Measurements from ENCODE around the gene THADA. TPM values are rescaled to one million over a fixed set of nuclear protein-coding genes. Genes with fewer than 3 reads are reported as not detected.

THADA gene
- total RNA-seq, 1 experiment from 2014 or later = 27.5 TPM

DNA sequence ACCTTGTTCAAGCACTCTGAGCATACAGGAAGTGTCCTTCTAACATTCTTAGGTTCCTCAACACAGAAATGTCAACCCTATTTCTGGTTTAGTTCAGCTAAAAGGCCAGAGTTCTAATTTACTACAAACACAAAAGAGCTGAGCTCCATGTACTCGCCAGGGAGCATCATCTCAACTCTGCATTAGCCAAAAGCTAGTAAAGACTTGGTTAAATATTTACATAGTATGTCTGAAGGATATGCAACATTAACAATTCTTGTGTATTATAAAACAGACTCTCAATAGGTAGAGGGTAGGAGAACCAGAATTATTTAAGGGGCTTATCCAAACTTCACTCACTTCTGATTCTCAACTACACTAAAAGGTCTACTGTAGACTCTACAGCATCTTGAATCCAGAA, 154.6 kb downstream of the THADA start:
- H3K4me3 Mint-ChIP-seq = no peak overlapping the region
- peaks cover 34% of the 10 kb centered on the region for H3K4me1 Mint-ChIP-seq
- H3K27ac Mint-ChIP-seq = no peak overlapping the region
- no peak for ATAC-seq
- no peaks in the 10 kb centered on the region for H3K9me3 Mint-ChIP-seq
- H3K36me3 Mint-ChIP-seq = no peaks in the 10 kb centered on the region
- ChIA-PET POLR2A (interaction anchor here (0.6 kb wide), 1 partner anchor 15 kb away, joined by 3 read pairs; no protein-coding TSS in a partner anchor), CTCF (interaction anchor here (0.5 kb wide), 1 partner anchor 261 kb away, joined by 3 read pairs; no protein-coding TSS in a partner anchor)
- TF ChIP-seq GRHL2 (CRISPR knock-in tag; IDR thresholded peaks at IDR 0.05; ENCODE audit: insufficient replicate concordance, severe bottlenecking) (no peak), NR2C2 (CRISPR knock-in tag; IDR thresholded peaks at IDR 0.05) (no peak), MXD4 (CRISPR knock-in tag; IDR thresholded peaks at IDR 0.05; ENCODE audit: borderline replicate concordance) (no peak), NFATC4 (CRISPR knock-in tag; IDR thresholded peaks at IDR 0.05) (no peak), HMGXB4 (CRISPR knock-in tag; IDR thresholded peaks at IDR 0.05) (no peak), FOXJ3 (CRISPR knock-in tag; IDR thresholded peaks at IDR 0.05; ENCODE audit: borderline replicate concordance) (no peak), ZNF121 (CRISPR knock-in tag; IDR thresholded peaks at IDR 0.05) (no peak)
- no peak for DNase-seq (ENCODE audit: low spot score)
- no peaks in the 10 kb centered on the region for H3K27me3 Mint-ChIP-seq (ENCODE audit: low read depth)

- DNase-seq (ENCODE audit: low spot score) = no peak
- ChIA-PET POLR2A (no interaction called here), CTCF (no interaction called here)
- no peak for ATAC-seq
- Mint-ChIP-seq H3K4me1 (peaks cover 14% of the 10 kb centered on the region), H3K27me3 (ENCODE audit: low read depth) (no peaks in the 10 kb centered on the region), H3K4me3 (no peak overlapping the region), H3K36me3 (no peaks in the 10 kb centered on the region), H3K9me3 (no peaks in the 10 kb centered on the region), H3K27ac (no peak overlapping the region)
- TF ChIP-seq ZNF416 (CRISPR knock-in tag; IDR thresholded peaks at IDR 0.05) (no peak), CREB1 (CRISPR knock-in tag; IDR thresholded peaks at IDR 0.05) (no peak), CTCF (IDR thresholded peaks at IDR 0.05) (no peak), GTF2I (CRISPR knock-in tag; conservative IDR thresholded peaks at IDR 0.05) (no peak), ZNF671 (CRISPR knock-in tag; IDR thresholded peaks at IDR 0.05) (no peak), RELA (CRISPR knock-in tag; IDR thresholded peaks at IDR 0.05; ENCODE audit: borderline replicate concordance) (no peak), CBFB (CRISPR knock-in tag; IDR thresholded peaks at IDR 0.05; ENCODE audit: low read depth) (no peak), ATF2 (CRISPR knock-in tag; IDR thresholded peaks at IDR 0.05; ENCODE audit: borderline replicate concordance, low read depth) (no peak)
- TF ChIP-seq, protein P1, sequence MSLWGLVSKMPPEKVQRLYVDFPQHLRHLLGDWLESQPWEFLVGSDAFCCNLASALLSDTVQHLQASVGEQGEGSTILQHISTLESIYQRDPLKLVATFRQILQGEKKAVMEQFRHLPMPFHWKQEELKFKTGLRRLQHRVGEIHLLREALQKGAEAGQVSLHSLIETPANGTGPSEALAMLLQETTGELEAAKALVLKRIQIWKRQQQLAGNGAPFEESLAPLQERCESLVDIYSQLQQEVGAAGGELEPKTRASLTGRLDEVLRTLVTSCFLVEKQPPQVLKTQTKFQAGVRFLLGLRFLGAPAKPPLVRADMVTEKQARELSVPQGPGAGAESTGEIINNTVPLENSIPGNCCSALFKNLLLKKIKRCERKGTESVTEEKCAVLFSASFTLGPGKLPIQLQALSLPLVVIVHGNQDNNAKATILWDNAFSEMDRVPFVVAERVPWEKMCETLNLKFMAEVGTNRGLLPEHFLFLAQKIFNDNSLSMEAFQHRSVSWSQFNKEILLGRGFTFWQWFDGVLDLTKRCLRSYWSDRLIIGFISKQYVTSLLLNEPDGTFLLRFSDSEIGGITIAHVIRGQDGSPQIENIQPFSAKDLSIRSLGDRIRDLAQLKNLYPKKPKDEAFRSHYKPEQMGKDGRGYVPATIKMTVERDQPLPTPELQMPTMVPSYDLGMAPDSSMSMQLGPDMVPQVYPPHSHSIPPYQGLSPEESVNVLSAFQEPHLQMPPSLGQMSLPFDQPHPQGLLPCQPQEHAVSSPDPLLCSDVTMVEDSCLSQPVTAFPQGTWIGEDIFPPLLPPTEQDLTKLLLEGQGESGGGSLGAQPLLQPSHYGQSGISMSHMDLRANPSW (CRISPR knock-in tag; conservative IDR thresholded peaks at IDR 0.05; ENCODE audit: low read depth) = no peak
- TF ChIP-seq, protein P2, sequence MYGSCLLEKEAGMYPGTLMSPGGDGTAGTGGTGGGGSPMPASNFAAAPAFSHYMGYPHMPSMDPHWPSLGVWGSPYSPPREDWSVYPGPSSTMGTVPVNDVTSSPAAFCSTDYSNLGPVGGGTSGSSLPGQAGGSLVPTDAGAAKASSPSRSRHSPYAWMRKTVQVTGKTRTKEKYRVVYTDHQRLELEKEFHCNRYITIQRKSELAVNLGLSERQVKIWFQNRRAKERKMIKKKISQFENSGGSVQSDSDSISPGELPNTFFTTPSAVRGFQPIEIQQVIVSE (CRISPR knock-in tag; IDR thresholded peaks at IDR 0.05; ENCODE audit: borderline replicate concordance) = no peak
- TF ChIP-seq, protein P3, sequence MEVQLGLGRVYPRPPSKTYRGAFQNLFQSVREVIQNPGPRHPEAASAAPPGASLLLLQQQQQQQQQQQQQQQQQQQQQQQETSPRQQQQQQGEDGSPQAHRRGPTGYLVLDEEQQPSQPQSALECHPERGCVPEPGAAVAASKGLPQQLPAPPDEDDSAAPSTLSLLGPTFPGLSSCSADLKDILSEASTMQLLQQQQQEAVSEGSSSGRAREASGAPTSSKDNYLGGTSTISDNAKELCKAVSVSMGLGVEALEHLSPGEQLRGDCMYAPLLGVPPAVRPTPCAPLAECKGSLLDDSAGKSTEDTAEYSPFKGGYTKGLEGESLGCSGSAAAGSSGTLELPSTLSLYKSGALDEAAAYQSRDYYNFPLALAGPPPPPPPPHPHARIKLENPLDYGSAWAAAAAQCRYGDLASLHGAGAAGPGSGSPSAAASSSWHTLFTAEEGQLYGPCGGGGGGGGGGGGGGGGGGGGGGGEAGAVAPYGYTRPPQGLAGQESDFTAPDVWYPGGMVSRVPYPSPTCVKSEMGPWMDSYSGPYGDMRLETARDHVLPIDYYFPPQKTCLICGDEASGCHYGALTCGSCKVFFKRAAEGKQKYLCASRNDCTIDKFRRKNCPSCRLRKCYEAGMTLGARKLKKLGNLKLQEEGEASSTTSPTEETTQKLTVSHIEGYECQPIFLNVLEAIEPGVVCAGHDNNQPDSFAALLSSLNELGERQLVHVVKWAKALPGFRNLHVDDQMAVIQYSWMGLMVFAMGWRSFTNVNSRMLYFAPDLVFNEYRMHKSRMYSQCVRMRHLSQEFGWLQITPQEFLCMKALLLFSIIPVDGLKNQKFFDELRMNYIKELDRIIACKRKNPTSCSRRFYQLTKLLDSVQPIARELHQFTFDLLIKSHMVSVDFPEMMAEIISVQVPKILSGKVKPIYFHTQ (CRISPR knock-in tag; IDR thresholded peaks at IDR 0.05) = no peak
Measured at GRCh38 chr2:43438858-43439655, 156.8 kb downstream of the THADA start.
